HG03095 (cell line): ENCODE measurements around the gene BIVM.
"Not testable (repeated sequence)": the region's sequence is repeated elsewhere in the genome, so short reads cannot be mapped to it uniquely, and the experiment has no call there.

Experiments used
- ATAC-seq: cut with Tn5 transposase; IDR thresholded peaks from one replicate; pipeline ENCODE4 v1.9.1; 2021; ENCODE audit warnings: moderate library complexity; ENCODE audit not compliant: unreplicated experiment

Gene BIVM, protein sequence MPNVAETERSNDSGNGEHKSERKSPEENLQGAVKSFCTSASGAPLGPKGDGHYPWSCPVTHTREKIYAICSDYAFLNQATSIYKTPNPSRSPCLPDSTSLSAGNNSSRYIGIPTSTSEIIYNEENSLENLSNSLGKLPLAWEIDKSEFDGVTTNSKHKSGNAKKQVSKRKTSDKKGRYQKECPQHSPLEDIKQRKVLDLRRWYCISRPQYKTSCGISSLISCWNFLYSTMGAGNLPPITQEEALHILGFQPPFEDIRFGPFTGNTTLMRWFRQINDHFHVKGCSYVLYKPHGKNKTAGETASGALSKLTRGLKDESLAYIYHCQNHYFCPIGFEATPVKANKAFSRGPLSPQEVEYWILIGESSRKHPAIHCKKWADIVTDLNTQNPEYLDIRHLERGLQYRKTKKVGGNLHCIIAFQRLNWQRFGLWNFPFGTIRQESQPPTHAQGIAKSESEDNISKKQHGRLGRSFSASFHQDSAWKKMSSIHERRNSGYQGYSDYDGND

DNA sequence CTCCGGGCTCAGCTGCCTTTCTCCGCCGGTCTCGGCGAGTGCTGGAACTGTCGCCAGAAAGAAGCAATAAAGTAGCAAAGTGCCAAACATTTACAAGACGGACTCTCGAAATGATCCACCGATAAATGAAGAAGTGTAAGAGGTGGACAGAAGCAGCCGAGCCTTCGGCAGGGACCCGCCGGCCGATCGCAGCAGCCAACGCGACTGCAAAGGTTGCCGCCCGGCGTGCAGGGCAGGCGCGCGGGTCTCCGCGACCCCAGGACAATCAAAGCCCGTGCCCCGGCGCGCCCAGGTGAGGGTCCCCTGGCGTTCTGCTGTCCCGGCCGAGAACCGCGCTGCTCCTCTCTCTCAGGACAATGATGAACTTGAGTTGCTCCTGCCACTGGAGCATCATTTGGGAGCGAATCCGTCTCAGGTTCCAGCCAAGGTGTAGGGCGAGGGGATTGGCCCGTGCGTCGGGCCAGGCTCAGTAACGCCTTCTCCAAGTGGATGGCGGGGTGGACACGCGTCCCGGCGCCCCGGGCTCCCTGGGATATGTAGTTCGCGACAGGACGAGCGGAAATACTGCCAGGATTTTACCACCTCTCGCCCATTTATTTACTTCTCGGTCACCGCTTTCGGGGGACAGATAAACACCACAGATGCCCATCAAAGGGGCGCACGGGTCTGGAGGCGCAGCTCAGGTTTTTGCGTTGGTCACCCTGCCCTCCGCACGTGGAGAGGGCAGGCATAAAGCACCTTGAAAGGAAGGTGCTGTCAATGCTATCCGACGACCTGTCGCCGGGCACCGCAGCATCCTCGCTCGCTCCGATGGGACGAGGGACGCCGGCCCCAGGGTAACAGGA is at the start of gene BIVM, which contains the start of gene POGLUT2:
TSS of gene BIVM (plus strand) at position 539 of the 845 bp plus-strand sequence. CDS start 8,149 bp downstream, outside the sequence.
TSS of gene POGLUT2 (minus strand) at position 396 of the 845 bp plus-strand sequence. CDS start at position 90, 306 bp downstream.
- ATAC-seq: peak; percentile 81

- no peak for ATAC-seq
These were observed 47.0 kb upstream of the BIVM start for GRCh38 chr13:102751886-102752285.

DNA sequence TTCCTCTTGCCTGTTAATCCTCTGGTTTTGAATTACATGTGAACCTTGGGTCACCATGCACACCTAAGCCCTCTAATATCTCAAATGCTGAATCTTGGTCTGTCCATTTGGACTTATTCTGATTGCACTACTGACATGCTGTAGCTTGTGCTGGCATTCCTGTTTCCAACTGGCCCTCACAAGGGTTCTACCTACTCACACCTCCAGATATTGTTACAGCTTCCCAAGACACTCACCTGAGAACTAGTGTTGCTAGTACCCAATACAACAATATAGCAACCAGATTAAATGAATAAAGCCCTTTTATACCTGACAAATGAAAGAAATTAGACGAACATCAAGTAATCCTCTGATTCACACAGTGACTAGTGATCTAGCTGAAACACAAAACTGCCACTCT is 41.9 kb upstream of the BIVM start:
- no peak for ATAC-seq

DNA sequence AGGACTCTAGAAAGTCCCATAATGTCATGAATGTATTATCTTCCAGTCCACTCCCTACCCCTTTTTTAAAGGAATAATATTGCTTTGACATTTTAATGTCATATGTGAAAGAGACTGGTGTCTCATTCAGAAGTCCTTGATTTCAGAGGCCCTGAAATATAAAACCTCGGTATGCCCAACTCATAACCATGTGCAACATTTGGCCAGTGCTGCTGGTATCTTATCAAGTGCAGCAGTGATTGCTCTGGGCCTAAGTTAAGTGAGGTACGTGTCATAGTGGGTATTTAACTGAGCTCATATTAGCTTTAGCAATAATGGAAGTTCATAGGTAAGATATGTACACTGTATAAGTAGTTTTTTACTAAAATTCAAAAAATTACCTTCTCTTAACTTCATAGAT is 40.1 kb upstream of the BIVM start:
- no peak for ATAC-seq

DNA sequence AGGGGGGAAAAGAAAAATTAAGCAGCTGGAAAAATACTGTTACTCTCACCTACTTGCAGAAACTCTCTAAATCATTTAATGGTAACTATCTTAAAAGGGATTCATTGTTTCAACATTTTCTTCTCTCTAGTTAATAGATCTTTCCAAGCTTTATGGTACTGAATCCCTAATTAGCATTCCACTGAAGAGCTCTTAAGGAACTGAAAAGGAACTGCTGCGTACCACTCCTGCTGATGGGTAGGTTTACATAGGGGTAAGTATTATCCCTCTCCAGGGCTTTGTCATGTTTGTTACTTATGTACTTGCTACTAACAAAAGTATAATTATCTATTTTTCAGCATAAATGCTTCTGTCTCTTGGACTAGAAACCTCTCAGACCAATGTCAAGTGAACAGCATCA is 37.8 kb upstream of the BIVM start:
- no peak for ATAC-seq

GRCh38 chr13:102763741-102764140 is 35.2 kb upstream of the BIVM start:
- no peak for ATAC-seq

DNA sequence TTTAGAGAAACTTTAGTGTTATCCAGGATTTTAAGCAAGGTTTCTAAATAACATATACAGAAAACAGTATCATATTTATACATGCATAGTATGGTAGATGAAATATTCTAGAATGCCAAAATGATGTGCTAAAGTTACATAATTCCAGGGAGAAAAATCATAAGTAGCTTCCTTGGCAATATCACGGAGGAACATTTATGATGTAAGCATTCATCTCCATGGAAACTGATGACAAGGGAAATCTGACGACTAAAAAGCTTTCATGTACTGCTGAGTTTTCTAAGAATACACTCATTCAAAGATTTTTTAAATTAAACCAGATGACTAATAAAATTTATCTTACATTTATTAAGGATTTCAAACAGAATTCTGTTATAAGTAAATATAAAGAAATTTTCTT is 30.0 kb upstream of the BIVM start:
- no peak for ATAC-seq

GRCh38 chr13:102769679-102770078 is 29.2 kb upstream of the BIVM start:
- ATAC-seq: no peak

DNA sequence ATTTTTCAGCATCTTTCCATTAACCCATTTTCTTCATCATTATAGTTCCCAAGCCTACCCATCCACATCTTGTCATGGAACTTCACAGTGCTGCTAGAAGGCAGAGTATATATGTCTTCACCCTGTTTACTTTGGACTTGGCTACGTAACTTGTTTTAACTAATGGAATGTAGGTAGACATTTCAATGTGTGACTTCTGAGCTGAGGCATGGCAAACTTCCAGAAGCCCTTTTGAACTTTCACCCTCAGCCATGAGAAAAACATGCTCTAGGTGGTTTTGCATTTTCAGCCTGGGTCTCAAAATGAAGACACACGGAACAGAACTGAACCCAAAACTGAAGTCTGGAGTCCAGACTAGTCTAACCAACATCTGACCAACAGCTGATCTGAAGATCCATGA is 28.5 kb upstream of the BIVM start:
- ATAC-seq: no peak

GRCh38 chr13:102771298-102772041 is 27.4 kb upstream of the BIVM start:
- no peak for ATAC-seq

DNA sequence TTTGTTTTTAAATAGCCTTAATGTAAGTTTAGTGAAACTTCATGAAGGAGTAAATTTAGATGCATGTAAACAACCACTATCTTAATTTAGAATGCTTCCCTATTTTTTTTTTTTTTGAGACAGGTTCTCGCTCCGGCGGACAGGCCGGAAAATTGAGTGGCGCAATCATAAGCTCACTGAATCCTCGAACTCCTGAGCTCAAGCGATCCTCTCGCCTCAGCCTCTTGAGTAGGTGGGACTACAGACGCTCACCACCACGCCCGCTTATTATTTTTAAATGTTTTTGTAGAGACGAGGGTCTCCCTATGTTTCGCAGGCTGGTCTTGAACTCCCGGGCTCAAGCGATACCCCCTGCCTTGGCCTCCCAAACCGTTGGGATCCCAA is 26.9 kb upstream of the BIVM start:
- ATAC-seq: no peak

GRCh38 chr13:102773441-102774213 is 25.3 kb upstream of the BIVM start, which contains the start of gene TEX30:
Gene TEX30, minus strand, starts transcription at chr13:102773786. Its CDS starts 3,760 bp downstream, at chr13:102770026.
- peak; percentile 94 for ATAC-seq

DNA sequence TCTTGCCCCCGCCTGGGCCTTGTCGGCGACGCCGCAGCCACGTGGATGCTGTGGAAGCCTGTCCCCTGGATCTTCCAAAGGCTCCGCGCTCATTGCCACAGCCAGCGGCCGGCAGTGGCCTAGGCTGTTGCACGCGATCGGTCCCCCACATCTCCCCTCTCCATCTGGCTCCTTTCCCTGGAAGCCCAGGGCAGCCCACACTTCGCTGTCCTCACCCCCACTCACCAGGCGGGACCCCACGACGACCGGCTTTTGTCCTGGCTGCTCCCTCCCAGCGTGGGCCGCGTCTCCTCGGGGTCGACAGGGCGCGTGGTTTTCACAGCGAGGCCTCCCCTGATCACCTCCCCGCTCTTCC is 24.7 kb upstream of the BIVM start:
- ATAC-seq: no peak

GRCh38 chr13:102774591-102775520 is 24.1 kb upstream of the BIVM start:
- no peak for ATAC-seq

DNA sequence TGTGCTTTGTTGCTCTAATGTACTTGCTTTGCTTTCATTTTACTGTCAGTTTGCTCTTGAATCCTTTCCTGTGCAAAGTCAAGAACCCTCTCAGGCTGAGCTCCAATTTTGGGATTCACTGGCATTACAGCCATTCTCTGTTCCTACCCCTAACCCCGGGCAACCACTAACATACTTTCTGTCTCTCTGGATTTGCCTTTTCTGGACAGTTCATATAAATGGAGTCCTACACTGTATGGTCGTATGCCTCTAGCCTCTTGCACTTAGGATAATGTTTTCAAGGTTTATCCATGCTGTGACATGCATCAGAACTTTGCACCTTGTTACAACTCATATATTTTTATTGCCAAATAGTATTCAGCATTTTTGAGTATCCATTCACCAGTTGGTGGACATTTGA is 22.6 kb upstream of the BIVM start:
- no peak for ATAC-seq

DNA sequence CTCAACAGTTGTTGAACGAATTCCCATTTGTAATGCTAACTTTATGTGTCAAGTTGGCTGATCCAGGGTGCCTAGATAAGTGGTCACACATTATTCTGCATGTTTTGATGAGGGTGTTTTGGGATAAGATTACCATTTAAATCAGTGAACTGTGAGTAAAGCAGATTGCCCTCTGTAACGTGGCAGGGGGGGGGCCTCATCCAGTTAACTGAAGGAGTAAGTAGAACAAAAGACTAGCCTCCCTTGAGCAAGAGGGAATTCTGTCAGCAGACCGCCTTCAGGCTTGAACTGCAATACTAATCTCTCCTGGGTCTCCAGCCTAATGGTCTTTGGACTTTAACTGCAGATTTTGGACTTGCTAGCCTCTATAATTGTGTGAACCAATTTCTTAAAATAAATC is 21.2 kb upstream of the BIVM start:
- no peak for ATAC-seq

- ATAC-seq: no peak
These were observed 19.3 kb upstream of the BIVM start for GRCh38 chr13:102779436-102780159.

DNA sequence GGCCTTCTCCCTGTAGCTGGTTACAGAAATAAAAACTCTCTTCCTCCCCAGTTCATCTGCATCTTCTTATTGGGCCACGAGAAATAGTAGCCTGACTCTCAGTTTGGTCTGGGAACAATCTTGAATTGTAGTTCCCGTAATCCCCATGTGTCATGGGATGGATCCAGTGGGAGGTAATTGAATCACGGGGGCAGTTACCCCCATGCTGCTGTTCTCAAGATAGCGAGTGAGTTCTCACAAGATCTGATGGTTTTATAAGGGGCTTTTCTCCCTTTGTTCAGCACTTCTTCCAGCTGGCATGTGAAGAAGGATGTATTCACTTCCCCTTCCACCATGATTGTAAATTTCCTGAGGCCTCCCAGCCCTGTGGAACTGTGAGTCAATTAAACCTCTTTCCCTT is 18.3 kb upstream of the BIVM start:
- ATAC-seq: not testable (repeated sequence)

DNA sequence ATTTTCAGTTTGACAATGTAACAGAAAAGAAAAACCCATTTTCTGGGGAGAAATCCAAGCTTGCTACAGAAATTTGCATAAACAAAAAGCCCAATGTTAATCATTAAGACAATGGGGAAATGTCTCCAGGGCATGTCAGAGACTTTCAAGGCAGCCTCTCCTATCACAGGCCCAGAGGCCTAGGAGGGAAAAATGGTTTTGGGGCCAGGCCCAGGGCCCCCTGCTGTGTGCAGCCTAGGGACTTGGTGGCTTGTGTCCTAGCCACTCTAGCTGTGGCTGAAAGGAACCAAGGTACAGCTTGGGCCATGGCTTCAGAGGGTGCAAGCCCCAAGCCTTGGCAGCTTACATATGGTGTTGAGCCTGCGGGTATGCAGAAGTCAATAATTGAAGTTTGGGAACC is 17.3 kb upstream of the BIVM start:
- ATAC-seq: no peak
